Natural killer cell (primary cell): Measurements from ENCODE around the gene SNRPF. TPM values are rescaled to one million over a fixed set of nuclear protein-coding genes. Genes with fewer than 3 reads are reported as not detected.

ENCODE experiments used
- ATAC-seq, 3 donors: fragments of 150-1000 bp in 2 of 3; fragments of 200-7000 bp in 1 of 3; cut with Tn5 transposase; 1 replicate in 1 of 3; 2 replicates in 2 of 3; pipeline ENCODE4 v1.10.0; 2021; ENCODE audit warnings: mild to moderate bottlenecking in 2 of 3, moderate library complexity in 2 of 3
- DNase-seq, 2 donors: peaks; one replicate each; pipeline versions ENCODE4 v3.0.0 to v3.0.0-alpha.2; 2013 to 2021; ENCODE audit warnings: mixed read lengths in 1 of 2
- H3K27ac ChIP-seq: one replicate; pipeline ENCODE4 v1.5.1; 2013; ENCODE audit warnings: mild to moderate bottlenecking, low read length
- H3K27me3 ChIP-seq: one replicate; pipeline ENCODE4 v1.6.1; 2013; ENCODE audit warnings: low read length; ENCODE audit not compliant: control insufficient read depth, insufficient read depth
- H3K36me3 ChIP-seq: one replicate; pipeline ENCODE4 v1.6.1; 2013; ENCODE audit warnings: low read length; ENCODE audit not compliant: control insufficient read depth, insufficient read depth
- H3K4me1 ChIP-seq: one replicate; pipeline ENCODE4 v1.6.1; 2013; ENCODE audit warnings: low read length; ENCODE audit not compliant: control insufficient read depth, insufficient read depth
- H3K4me3 ChIP-seq: one replicate; pipeline ENCODE4 v1.5.1; 2013; ENCODE audit warnings: low read length
- H3K9me3 ChIP-seq: one replicate; pipeline ENCODE4 v1.6.1; 2013; ENCODE audit warnings: low read length; ENCODE audit not compliant: control insufficient read depth, insufficient read depth
- H3K27ac Mint-ChIP-seq, 2 donors: one replicate each; pipeline ENCODE4 v1.8.0; 2022; ENCODE audit warnings: mild to moderate bottlenecking in 2 of 2, mixed read lengths in 2 of 2, moderate library complexity in 1 of 2
- H3K27me3 Mint-ChIP-seq, 2 donors: one replicate each; pipeline ENCODE4 v1.8.0; 2022; ENCODE audit warnings: low read depth in 2 of 2, mixed read lengths in 2 of 2
- H3K36me3 Mint-ChIP-seq: one replicate; pipeline ENCODE4 v1.8.0; 2022; ENCODE audit warnings: mixed read lengths
- H3K4me1 Mint-ChIP-seq, 2 donors: one replicate each; pipeline ENCODE4 v1.8.0; 2022; ENCODE audit warnings: mixed read lengths in 2 of 2
- H3K4me3 Mint-ChIP-seq: one replicate; pipeline ENCODE4 v1.8.0; 2022; ENCODE audit warnings: mild to moderate bottlenecking, moderate library complexity, mixed read lengths
- H3K9me3 Mint-ChIP-seq, 2 donors: one replicate each; pipeline ENCODE4 v1.8.0; 2022; ENCODE audit warnings: mixed read lengths in 2 of 2
- WGBS: methylation state at CpG from one replicate; pipeline ENCODE4 v1.1.7; 2013; ENCODE audit warnings: missing lambda C conversion rate; ENCODE audit not compliant: insufficient coverage; 5-methylcytosine and 5-hydroxymethylcytosine counted together
- intact Hi-C: fragments of 100-400 bp; cut with micrococcal nuclease; formaldehyde crosslinking; loops from one replicate; pipeline ENCODE4 v1.14.2; 2022
- total RNA-seq, 4 donors: library from RNA; stranded (reverse); fragments of 120-200 nt in 1 of 4; gene quantifications; one replicate each; pipeline versions ENCODE4 v1.2.3 to v1.2.4, GENCODE V29; 2013 to 2022
- TF ChIP-seq, protein P1 (sequence below): fragments of 200-600 bp; IDR thresholded peaks from one replicate; pipeline ENCODE4 v1.8.0; 2022; ENCODE audit warnings: antibody characterized with exemption

The SNRPF gene
- total RNA-seq, 3 donors from 2014 or later (not counting 1 experiment from before 2014, with no cell fraction given): 22.7 to 25.3 (median 24.5) TPM

DNA sequence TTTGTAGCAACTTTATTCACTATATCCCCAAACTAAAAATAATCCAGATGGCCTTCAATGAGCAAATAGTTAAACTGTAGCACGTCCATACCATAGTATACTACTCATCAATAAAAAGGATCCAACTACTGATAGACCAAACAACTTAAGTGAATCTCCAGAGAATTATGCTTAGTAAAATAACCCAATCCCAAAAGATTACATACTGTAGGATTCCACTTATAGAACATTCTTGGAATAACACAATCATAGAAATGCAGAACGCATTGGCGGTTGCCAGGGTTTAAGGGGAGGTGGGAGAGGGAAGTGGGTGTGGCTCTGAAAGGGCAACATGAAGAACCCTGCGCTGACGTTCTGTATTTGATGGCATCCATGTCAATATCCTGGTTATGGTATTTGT is 28.6 kb downstream of the SNRPF start:
- Histone ChIP-seq H3K36me3 (no peaks in the 10 kb centered on the region), H3K4me3 (no peak overlapping the region), H3K27ac (no peak overlapping the region), H3K27me3 (no peaks in the 10 kb centered on the region), H3K9me3 (peaks cover 2% of the 10 kb centered on the region), H3K4me1 (no peaks in the 10 kb centered on the region)
- Mint-ChIP-seq H3K9me3 (no peaks in the 10 kb centered on the region), H3K4me3 (no peak overlapping the region), H3K27ac (no peak overlapping the region), H3K27me3 (peaks cover 5 to 6% of the 10 kb centered on the region in 2 donors), H3K4me1 (no peaks in the 10 kb centered on the region), H3K36me3 (no peaks in the 10 kb centered on the region)
- DNase-seq: no peak
- no peak for ATAC-seq
- WGBS: 89% methylated on average over 5 of the region's 5 CpGs
- intact Hi-C loops: no loop called here
- TF ChIP-seq, protein P1, sequence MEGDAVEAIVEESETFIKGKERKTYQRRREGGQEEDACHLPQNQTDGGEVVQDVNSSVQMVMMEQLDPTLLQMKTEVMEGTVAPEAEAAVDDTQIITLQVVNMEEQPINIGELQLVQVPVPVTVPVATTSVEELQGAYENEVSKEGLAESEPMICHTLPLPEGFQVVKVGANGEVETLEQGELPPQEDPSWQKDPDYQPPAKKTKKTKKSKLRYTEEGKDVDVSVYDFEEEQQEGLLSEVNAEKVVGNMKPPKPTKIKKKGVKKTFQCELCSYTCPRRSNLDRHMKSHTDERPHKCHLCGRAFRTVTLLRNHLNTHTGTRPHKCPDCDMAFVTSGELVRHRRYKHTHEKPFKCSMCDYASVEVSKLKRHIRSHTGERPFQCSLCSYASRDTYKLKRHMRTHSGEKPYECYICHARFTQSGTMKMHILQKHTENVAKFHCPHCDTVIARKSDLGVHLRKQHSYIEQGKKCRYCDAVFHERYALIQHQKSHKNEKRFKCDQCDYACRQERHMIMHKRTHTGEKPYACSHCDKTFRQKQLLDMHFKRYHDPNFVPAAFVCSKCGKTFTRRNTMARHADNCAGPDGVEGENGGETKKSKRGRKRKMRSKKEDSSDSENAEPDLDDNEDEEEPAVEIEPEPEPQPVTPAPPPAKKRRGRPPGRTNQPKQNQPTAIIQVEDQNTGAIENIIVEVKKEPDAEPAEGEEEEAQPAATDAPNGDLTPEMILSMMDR: no peak

DNA sequence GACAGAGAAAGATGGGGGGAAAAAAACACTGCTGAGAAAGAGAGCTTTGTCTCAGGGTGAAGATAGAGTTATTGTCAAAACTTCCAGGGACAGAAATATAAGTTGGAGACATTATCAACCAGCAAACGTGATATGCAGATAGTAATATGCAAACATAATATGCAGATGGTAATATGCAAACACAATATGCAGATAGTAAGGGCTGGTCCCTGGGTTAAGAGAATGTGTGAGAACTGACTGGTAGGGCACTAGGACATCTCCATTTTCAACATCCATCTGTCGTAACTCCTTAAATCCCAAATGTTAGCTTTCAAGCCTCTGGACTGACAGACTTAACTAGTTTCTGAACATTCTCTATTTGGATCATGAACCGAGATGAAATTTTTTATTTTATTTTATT is 32.2 kb downstream of the SNRPF start:
- Histone ChIP-seq H3K4me1 (no peaks in the 10 kb centered on the region), H3K4me3 (no peak overlapping the region), H3K27ac (no peak overlapping the region), H3K36me3 (no peaks in the 10 kb centered on the region), H3K27me3 (no peaks in the 10 kb centered on the region), H3K9me3 (no peaks in the 10 kb centered on the region)
- H3K4me3 Mint-ChIP-seq: no peak overlapping the region
- H3K27me3 Mint-ChIP-seq: peaks cover 6 to 13% of the 10 kb centered on the region in 2 donors
- no peaks in the 10 kb centered on the region for H3K36me3 Mint-ChIP-seq
- H3K9me3 Mint-ChIP-seq: no peaks in the 10 kb centered on the region
- no peak for ATAC-seq
- WGBS: 90% methylated on average over 3 of the region's 3 CpGs
- TF ChIP-seq, protein P1: no peak
- intact Hi-C loops: no loop called here
- no peaks in the 10 kb centered on the region for H3K4me1 Mint-ChIP-seq
- DNase-seq: no peak
- no peak overlapping the region for H3K27ac Mint-ChIP-seq

GRCh38 chr12:95896846-95897245 is 38.1 kb downstream of the SNRPF start:
- ATAC-seq (no peak), DNase-seq (no peak)
- no peak overlapping the region for H3K27ac Mint-ChIP-seq
- H3K4me3 Mint-ChIP-seq: no peak overlapping the region
- no peaks in the 10 kb centered on the region for H3K9me3 Mint-ChIP-seq
- TF ChIP-seq, protein P1: no peak
- Histone ChIP-seq H3K4me3 (no peak overlapping the region), H3K27me3 (peaks cover 3% of the 10 kb centered on the region), H3K9me3 (no peaks in the 10 kb centered on the region), H3K27ac (no peak overlapping the region), H3K36me3 (no peaks in the 10 kb centered on the region), H3K4me1 (no peaks in the 10 kb centered on the region)
- H3K27me3 Mint-ChIP-seq: peaks cover 11 to 15% of the 10 kb centered on the region in 2 donors
- H3K4me1 Mint-ChIP-seq: no peaks in the 10 kb centered on the region
- H3K36me3 Mint-ChIP-seq: no peaks in the 10 kb centered on the region
- WGBS: 93% methylated on average over 4 of the region's 4 CpGs
- intact Hi-C loops: no loop called here

- Histone ChIP-seq H3K9me3 (no peaks in the 10 kb centered on the region), H3K36me3 (no peaks in the 10 kb centered on the region), H3K4me3 (no peak overlapping the region), H3K4me1 (no peaks in the 10 kb centered on the region), H3K27me3 (peaks cover 7% of the 10 kb centered on the region), H3K27ac (no peak overlapping the region)
- Mint-ChIP-seq H3K4me1 (no peaks in the 10 kb centered on the region), H3K9me3 (peaks cover 0 to under 1% of the 10 kb centered on the region in 2 donors), H3K27ac (no peak overlapping the region), H3K36me3 (peaks cover 1% of the 10 kb centered on the region), H3K27me3 (peaks cover 10 to 20% of the 10 kb centered on the region in 2 donors), H3K4me3 (no peak overlapping the region)
- WGBS: 70% methylated on average over 3 of the region's 4 CpGs
- intact Hi-C loops: no loop called here
- TF ChIP-seq, protein P1: no peak
- ATAC-seq (no peak), DNase-seq (no peak)
These were observed 39.3 kb downstream of the SNRPF start for GRCh38 chr12:95898081-95898480.
